HG03432 (cell line): ENCODE results near the gene CCDC74A.
A peak's percentile ranks its signal among the peaks of the same experiment; 100 is the strongest.
"Not testable (repeated sequence)": the region's sequence is repeated elsewhere in the genome, so short reads cannot be mapped to it uniquely, and the experiment has no call there.

Source experiments
- ATAC-seq: cut with Tn5 transposase; IDR thresholded peaks from one replicate; pipeline ENCODE4 v1.9.1; 2021; ENCODE audit warnings: mild to moderate bottlenecking, moderate library complexity; ENCODE audit not compliant: unreplicated experiment

CCDC74A gene

DNA sequence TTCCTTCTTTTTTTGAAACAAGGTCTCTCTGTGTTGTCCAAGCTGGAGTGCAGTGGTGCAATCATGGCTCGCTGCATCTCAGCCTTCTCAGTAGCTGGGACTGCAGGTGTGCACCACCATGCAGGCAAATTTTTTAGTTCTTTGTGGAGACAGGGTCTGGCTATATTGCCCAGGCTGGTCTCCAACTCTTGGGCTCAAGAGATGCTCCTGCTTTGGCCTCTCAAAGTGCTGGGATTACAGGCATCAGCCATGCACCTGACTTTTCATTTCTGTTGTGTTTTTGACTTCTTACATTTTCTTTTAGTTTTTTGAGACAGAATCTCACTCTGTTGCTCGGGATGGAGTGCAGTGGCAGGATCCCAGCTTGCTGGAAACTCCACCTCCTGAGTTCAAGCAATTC, 2.4 kb upstream of the CCDC74A start:
- not testable (repeated sequence) for ATAC-seq

DNA sequence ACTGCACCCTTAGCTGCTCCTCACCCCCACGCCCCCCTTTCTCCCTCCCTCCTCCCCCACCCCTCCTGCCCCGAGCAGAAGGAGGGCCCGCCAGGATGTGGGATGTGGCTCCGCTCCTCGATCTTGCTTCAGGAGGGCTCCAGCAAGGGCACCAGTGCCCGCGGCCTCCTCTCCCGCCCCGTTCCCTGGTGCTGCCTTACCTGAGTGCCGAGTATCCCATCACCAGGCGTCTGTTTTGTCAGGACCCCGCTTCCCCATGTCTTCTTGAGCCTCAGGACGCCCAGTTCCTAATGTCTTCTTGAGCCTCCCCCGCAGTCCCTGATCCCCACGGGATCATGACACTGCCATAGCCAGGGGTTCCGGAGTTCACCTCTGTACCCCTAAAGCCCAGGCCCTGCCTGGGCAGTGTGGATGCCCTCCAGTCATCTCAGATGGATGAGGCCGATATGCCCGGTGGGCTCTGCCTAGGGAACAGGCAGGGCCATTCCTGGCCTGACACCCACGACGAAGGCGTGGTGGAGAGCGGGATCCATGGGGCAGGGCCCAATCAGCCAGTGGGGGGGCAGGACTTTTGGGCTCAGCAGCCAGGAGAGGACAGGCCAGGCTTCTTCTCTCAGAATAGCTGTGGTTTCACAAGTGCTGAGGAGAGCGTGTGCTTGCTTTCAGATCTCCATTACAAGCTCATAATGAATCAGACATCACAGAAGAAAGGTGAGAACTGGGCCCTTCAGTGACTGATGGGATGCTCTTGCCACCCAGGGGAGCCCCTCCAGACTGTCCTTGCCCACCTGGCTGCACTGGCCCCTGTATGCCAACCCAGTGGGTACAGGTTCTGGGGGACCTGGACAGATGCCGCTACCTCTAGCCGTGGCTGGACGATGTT, 1.5 kb downstream of the CCDC74A start:
- peak; percentile 64 for ATAC-seq

DNA sequence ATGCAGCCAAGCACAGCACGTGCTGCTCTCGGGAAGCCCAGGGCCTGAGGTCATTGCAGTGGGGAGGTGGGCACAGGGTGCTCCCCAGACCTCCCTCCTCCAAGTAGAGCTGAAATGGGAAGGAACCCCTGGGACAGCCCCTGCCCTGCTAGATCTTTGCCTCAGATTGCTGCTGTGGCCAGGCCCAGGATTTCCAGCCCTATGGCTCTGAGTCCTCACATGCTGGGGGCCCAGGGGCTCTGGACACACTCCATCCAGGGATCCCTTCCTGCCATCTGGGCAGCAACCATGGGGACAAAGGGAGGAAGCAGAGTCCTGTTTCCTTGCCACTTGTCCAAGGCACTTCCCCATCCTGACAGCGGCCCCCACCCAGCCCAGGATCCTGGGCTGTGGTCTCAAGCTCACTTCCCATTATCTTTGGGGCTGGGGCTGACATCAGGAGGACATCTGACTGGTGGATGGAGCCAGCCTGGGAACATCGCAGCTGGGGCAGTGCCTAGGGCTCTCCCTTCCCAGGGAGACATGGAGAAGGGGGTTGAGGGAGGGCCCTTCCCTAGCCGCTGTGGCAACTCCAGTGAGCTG, 2.3 kb downstream of the CCDC74A start:
- not testable (repeated sequence) for ATAC-seq

DNA sequence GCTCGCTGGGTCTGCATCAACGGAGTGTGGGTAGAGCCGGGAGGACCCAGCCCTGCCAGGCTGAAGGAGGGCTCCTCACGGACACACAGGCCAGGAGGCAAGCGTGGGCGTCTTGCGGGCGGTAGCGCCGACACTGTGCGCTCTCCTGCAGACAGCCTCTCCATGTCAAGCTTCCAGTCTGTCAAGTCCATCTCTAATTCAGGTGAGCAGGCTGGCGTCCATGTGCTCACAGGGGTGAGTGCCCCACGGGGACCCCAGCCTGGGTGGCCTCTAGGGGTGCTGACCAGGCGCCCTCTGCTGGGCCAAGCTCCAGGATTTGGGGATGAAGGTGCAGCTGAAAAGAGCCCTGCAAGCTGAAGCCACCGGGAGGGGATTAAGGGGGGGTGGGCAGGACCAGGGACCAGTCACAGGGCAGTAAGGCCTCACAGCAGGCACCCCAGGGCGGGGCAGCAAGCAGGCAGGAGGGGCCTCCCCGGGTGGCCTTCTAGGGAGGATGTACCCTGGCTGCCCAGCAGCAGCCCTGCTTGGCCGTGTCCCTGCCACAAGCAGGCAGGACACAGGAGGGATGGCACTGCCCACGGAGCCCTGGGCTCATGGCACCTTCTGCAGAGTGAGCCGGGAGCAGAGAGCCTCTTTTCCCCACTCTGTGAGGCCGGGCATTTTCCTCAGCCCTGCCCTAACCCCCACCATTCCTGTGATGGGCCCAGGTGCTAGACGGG, 3.1 kb downstream of the CCDC74A start:
- ATAC-seq, result not testable (repeated sequence)

DNA sequence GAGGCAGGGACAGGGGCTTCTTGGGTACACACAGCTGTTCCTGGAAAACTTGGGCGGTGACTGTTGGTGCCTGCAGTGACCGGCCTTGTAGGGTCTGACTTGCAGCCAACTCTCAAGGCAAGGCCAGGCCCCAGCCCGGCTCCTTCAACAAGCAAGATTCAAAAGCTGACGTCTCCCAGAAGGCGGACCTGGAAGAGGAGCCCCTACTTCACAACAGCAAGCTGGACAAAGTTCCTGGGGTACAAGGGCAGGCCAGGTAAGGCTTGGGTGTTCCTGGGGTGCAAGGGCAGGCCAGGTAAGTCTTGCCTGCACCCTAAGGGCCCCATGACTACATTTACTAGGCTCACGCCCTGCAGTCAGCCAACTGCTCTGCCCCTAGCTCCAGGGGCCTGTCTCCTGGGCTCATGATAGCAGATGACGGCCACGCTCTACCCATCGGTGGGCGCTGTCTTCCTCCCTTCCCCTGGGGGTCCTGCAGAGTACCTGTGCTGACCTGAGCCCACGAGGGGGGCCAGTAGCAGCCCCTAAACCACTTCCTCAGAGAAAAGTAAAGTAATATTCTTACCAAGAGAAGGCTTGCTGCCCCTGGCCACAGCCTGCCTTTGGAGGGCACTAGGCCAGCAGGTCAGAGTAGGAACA, 4.0 kb downstream of the CCDC74A start:
- ATAC-seq, result not testable (repeated sequence)

DNA sequence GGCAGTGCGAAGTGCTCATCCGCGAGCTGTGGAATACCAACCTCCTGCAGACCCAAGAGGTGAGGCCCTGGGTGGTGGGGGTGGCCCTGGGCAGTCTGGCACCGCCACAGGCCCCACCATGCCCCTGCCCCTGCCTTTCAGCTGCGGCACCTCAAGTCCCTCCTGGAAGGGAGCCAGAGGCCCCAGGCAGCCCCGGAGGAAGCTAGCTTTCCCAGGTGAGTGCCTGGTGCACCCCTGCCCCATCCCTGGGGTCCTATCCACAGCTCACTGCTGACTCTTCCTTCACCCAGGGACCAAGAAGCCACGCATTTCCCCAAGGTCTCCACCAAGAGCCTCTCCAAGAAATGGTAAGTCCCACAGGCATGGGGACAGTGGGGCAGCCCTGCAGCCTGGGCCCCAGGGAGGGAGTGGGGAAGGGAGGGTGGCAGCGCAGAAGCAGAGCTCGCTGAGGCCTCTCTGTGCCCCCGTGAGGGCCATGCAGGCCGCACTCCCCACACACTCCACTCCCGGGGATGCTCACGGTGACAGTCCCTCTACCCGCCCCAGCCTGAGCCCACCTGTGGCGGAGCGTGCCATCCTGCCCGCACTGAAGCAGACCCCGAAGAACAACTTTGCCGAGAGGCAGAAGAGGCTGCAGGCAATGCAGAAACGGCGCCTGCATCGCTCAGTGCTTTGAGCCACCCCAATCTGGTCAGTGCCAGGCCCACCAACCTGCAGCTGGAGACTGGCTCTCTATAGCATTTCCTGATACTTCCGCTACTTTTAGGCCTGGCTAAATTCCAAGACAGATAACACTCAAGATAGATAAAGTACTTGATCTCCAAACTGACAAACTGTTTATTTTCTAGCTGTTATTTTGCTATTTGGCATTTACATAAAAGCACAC, 5.3 kb downstream of the CCDC74A start:
- ATAC-seq, result not testable (repeated sequence)

DNA sequence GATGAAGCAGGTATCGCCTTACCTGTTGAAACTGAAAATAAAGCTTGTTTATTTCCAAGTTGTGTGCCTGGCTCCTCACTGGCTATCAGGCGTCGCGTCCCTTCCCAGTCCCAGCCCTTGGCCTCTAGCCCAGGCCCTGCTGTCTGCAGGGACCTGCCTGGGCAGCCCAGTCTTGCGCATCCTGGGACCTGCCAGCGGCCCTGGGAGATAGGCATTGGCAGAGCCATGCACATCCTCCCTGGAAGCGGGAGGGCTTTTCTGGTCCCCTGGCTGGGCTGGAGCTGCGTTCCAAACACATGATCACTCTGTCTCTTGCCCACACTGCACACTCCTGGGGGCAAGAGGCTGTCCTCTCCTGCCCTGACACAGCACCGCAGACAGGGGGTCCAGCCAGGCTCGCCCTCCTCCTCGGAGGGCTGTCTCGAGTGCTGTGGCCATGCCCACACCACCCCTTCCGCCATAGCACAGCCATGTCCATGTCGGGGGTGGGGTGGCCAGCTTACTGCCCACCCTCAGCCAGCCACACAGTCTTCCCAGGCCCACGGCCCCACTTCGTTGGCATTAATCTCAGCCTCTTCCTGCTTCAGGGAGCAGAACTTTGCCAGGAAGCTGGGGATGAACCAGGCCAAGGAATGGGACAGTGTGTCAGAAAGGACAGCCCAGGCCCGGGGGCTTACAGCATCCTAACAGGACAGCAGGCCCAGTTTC, 6.1 kb downstream of the CCDC74A start:
- ATAC-seq, result not testable (repeated sequence)

DNA sequence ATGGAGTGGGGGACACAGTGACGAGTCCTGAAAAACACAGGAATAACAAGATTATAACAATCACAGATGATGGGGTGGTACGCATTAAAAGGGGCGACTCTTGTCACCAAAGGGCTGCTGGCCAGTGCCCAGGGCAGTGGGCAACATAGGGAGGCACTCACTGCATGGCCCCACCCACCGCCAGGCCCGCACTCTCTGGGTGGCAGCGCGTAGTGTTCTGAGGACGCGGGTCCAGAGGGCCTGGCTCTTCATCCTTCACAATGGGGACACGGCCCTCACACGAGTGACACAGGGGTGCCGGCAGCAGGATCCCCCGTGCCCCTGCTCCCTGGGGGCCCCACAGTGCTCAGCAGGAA, 6.6 kb downstream of the CCDC74A start:
- not testable (repeated sequence) for ATAC-seq

DNA sequence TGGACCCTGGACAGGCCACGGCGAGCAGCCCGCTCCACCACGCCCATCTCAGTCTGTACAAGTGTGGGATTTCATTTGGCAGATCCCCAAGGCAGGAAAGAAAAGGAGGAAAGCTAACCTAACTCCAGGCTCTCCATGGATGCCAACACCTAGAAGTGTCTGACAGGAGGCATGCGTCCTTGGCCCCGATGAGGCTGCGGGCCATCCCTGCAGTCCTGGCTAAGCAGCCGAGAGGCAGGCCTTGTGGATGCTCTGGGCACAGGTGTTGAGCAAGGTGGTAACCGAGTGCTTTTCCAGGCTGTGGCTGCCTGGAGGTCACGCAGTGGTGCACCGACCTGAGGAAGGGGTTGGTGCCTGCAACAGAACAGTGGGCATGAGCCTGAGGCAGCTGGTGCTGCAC, 7.3 kb downstream of the CCDC74A start:
- not testable (repeated sequence) for ATAC-seq

DNA sequence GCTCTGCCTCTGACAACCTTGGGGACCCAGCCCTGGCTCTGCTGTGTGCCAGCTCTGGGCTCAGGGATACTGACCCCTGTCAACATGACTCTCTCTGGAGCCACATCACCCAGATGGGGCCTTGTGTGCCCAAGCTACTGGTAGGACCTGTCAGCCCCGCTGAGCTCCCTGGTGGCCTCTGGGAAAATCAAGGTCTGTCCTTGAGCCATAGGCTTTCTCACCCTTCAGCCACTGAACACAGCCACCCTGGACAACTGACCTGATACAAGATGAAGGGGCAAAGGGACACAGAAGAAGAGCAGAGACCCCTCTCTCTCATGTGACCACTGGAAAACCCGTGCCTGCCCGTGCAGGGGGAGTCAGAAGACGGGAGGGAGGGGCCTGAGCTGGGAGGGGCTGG, 7.8 kb downstream of the CCDC74A start:
- no peak for ATAC-seq

DNA sequence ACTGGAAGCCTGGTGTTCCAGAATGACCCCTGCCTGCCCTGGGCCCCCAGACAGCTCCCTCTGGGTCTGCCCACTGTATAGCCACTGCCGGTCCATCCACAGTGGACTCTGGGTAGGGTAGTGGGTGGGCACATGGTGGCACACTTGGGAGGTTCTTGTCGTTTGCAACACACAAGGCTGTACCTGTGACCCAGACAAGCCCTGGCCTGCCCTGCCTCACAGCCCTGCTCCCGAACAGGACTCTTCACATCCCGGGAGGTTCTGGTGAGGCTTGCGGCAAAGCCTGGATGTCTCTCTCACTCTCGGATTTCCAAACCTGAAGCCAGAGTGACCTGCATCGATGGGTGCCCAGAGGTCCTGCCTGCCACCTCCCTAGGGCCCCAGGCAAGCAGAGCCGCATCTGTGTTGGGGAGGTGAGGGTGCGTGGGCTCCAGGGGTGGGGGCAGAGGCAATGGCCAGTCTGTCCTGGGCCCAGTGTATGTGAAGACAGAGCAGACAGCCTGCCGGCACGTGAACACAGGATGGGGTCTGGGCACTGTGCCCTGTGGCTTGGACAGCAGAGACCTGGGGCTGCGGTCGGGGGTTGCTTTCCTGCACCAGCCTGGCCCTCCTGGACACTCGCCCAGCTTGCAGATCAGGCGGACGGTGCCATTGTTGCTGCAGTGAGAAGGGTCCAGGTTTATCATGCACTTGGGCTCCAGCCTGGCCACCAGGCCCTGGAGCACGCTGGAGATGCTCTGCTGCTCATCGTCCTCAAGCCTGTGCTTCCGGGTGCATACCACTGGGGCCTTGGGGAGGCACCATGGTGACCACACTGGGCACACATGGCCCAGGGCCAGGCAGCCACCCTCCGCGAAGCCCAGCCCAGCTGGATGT, 8.5 kb downstream of the CCDC74A start:
- ATAC-seq, result not testable (repeated sequence)

DNA sequence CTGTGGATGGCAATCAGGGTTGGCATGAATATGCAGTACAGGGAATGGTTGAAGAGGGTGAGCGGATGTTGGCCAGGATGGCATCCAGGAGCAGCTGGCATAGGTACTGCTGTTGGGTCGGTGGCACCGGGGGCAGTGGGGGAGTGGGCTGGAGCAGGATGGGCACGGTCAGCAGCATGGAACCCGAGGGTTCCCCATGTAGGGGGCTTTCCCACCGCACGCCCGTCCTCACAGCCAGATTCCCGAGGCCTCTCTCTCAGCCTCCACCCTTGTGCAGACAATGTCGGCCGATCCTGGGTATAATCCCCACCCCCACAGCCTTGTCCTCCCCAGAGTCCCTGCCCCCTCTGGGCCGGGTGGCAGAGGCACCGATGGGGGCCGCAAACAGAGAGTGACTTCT, 9.2 kb downstream of the CCDC74A start:
- ATAC-seq, result not testable (repeated sequence)

DNA sequence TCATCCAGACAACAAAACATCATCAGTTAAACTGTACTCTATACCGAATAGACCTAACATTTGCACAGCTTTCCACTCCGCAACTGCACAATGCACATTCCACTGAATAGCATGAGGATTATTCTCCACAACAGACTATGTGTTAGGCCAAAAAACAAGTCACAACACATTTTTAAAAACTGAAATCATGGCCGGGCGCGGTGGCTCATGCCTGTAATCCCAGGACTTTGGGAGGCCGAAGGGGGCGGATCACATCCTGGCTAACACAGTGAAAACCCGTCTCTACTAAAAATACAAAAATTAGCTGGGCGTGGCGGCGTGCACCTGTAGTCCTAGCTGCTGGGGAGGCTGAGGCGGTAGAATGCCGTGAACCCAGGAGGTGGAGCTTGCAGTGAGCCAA, 11.2 kb downstream of the CCDC74A start:
- not testable (repeated sequence) for ATAC-seq

DNA sequence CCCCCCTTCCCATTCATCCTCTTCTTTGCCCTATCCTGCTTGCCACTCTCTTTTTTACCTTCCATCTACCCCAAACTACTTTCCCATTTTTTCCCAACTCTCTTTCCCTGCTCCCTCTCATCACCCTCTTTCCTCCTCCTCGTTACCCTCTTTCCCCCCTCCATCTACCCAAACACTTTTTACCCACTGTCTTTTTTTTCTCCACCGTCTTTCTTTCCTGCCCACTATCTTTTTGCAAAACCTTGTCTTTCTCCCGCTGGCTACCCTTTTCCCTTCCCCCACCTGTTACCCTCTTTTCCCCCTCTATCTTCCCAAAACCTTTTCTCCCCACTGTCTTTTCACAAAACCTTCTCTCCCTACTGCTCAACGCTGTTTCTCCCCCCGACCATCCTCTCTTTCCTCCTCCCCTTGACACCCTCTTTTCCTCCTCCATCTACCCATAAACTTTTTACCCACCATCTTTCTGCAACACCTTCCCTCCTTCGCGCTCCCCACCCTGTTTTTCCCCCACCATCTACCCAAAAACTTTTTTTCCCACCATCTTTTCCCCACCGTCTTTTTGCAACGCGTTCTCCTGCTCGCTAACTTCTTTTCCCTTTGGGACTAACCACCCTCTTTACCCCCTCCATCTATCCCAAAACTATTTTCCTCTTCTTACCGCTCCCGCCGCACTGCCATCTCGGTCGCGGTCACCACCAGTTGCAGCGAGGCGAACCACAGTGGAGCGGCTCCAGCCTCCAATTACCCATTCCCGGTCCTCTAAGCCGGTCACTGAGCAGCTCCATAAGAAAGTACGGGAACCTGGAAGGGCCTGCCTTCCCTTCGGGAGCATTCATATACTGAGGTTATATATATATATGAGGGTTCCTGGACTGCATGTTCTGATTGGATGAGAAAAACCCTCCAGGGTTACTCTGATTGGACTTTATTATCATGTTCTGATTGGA, 15.0 kb downstream of the CCDC74A start:
- no peak for ATAC-seq

DNA sequence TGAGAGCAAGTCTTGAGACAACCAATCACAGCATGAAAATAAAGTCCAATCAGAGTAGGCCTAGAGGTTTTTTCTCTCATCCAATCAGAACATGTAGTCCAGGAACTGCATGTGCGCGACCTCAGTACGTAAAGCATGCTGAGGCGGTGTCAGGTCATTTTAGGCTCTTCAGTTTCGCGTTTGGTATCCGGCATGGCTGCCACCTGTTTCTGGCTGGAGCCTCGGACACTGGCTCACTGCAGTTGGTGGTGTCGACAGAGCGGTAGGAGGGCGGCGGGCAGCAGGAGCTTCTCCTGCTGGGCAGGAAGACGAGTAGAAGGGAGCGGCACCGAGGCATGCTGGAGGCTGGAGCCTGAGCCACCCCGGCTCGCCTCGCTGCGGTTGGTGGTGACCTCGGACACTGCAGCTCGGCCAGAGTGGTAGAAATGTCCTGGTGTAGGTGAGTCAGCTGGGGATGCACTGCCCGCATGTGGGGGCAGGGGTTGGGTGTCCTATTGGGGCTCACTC, 15.8 kb downstream of the CCDC74A start:
- ATAC-seq, result no peak

DNA sequence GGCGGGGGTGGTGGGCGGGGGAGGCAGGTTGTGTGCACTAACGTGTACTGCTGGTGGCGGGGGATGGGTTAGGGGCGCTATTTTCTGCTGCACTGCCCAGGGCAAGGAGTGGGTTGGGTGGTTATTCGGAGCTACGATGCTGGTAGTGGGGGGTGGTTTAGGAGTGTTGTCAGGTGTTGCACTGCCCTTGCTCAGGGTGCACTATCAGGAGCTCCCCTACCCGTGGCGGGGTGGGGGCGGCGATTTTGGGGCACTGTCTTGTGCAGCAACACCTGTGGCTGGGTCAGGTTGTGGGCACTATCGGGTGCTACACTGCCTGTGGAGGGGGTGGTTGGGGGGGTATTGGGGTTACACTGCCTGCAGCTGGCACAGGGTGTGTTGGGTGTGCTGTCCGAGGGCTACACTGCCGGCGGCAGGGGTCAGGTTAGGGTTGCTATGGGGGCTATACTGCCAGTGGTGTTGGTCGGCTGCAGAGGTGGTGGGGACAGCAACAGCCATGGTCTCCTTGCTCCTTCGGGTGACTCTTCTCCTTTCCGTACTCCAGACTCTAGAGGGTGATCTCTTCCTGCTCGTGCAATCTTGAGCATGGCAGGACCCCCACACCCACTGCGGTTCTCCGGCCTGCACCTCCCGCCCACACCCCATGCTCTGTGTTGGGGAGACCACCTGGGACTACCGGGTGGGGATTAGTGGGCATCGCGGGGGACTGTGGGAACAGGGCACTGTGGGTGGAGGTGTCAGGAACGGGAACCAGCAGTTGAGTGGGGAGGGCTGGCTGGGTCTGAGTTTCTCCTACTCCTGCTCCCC, 16.5 kb downstream of the CCDC74A start:
- not testable (repeated sequence) for ATAC-seq

DNA sequence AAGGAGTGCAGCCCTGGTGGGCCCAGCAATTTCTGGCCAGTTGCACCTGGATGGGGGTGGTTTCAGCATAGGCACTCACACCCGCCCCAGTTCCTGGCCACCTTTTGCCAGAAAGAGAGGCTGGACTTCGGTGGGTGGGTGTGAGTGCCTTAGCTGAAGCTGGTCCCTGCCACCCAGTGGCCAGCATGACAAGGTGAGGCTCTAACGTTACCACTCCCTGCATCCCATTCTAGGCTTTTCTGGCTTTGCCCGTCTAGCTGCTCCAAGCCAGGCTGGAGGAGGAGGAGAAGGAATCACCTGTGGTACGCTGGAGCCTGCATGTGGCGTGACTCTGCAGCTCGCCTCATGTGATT, 17.1 kb downstream of the CCDC74A start:
- ATAC-seq, result not testable (repeated sequence)
